Measurements from ENCODE around the gene CAPN12. TPM values are rescaled to one million over a fixed set of nuclear protein-coding genes. Genes with fewer than 3 reads are reported as not detected.
A peak's percentile ranks its signal among the peaks of the same experiment; 100 is the strongest.

The CAPN12 gene
- total RNA-seq, 2 donors from 2014 or later, result 5.2 to 5.7 TPM

DNA sequence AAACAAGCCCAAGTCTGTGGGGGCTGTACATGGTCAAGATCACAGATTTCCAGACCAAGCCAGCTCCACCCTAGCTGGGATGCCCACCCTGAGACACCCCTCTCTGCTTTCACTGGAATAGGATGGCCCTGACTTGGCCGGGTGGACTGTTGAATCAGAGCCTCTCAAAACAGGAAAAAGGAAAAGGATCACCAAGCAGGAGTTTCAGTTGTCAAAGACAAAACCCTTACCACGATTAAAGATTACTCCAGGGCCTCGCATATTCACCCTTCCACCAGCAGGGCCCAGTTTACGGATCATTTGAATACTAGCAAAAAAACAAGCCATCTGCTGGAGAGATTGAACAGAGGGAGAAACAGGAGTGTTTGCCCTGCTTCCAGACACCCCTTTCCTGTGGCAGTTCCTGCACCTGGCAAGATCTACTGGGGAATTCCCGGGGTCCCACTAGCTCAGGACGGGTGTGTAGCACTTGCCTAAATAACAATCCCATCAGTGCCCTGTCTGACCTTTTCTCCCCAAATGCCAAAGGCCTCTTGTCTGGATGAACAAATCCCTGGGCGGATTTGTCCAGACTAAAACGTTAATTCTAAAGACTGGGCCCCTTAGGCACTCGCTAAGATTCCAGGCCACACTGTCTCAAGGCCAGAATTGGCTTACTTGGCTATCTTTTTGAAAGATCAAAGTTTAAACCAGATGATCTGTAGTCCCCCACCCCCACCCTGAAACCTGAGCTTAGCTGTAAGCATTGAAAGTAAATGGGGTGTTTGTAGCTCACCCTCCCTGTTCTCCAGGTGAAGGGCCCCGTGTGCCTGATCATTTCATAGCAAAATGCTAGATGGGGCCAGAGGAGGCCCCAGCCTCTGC lies 58.4 kb downstream of the CAPN12 start:
- no peaks in the 10 kb centered on the region for H3K27me3 ChIP-seq
- H3K9me3 ChIP-seq, result no peaks in the 10 kb centered on the region
- H3K36me3 ChIP-seq, result no peaks in the 10 kb centered on the region
- no peak overlapping the region for H3K4me3 ChIP-seq
- intact Hi-C loops (cut with DNase I), result no loop called here
- peaks cover 33% of the 10 kb centered on the region for H3K4me1 ChIP-seq
- peak overlapping the region; percentile 89 for H3K27ac ChIP-seq
- no peak for DNase-seq
- peak overlapping the region; percentile 77 to 78 for H3K9ac ChIP-seq (ENCODE audit: low read depth in 2 of 2, low read length in 2 of 2)
- peak; percentile 31 for TF ChIP-seq CTCF (IDR thresholded peaks at IDR 0.05)

- Histone ChIP-seq H3K9ac (ENCODE audit: low read depth in 2 of 2, low read length in 2 of 2) (peak overlapping the region; percentile 77 to 78), H3K4me3 (no peak overlapping the region), H3K4me1 (peaks cover 33% of the 10 kb centered on the region), H3K27ac (peak overlapping the region; percentile 89), H3K9me3 (no peaks in the 10 kb centered on the region), H3K27me3 (no peaks in the 10 kb centered on the region), H3K36me3 (no peaks in the 10 kb centered on the region)
- no peak for TF ChIP-seq CTCF (IDR thresholded peaks at IDR 0.05)
- no peak for DNase-seq
- intact Hi-C loops (cut with DNase I), result loop anchor here (5.0 kb wide), 1 partner anchor 38 kb away; the partner anchor contains the start of gene ACTN4
These were observed 59.2 kb downstream of the CAPN12 start for GRCh38 chr19:38684862-38685665.

DNA sequence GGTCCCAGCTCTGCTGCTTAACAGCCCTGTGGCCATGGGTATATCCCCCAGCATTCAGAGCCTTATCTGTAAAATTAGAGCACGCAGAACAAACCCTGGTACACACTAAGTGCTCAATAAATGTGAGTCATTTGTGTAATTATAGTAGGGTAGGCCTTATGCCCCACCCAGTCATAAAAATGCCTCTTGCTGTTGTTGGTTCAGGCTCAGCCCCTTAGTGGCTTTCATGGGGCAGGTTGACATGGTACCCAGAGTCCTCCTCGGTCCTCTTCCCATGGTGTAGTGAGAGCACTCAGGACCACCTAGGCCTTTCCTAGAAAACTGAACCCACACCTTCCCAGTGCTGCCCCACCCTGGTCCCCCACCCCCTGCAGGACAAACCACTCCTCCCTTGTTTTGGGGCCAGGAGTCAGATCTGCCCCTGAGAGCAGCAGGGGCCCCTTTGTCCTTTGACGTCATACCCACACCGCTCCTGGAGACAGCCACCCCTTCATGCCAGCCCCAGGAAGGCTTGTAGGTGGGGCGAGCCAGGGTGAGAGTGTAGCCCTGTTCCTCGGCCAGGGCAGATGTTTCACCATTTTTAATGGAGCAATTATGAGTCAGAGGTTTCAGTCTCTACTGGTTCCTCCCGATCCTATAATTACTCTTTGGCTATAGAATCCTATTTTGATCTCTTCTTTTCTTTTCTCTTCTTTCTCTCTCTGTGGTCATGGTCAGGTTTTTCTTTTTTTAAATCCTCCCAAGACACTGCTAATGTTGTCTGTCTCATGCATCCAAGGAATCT lies 60.0 kb downstream of the CAPN12 start:
- Histone ChIP-seq H3K4me3 (no peak overlapping the region), H3K9me3 (no peaks in the 10 kb centered on the region), H3K4me1 (peaks cover 33% of the 10 kb centered on the region), H3K27me3 (no peaks in the 10 kb centered on the region), H3K27ac (peak overlapping the region; percentile 89), H3K36me3 (no peaks in the 10 kb centered on the region), H3K9ac (ENCODE audit: low read depth in 2 of 2, low read length in 2 of 2) (peak overlapping the region; percentile 77 to 86)
- peak; percentile 89 for DNase-seq
- TF ChIP-seq CTCF (IDR thresholded peaks at IDR 0.05), result no peak
- intact Hi-C loops (cut with DNase I), result loop anchor here (5.0 kb wide), 1 partner anchor 37 kb away; the partner anchor contains the start of gene ACTN4

DNA sequence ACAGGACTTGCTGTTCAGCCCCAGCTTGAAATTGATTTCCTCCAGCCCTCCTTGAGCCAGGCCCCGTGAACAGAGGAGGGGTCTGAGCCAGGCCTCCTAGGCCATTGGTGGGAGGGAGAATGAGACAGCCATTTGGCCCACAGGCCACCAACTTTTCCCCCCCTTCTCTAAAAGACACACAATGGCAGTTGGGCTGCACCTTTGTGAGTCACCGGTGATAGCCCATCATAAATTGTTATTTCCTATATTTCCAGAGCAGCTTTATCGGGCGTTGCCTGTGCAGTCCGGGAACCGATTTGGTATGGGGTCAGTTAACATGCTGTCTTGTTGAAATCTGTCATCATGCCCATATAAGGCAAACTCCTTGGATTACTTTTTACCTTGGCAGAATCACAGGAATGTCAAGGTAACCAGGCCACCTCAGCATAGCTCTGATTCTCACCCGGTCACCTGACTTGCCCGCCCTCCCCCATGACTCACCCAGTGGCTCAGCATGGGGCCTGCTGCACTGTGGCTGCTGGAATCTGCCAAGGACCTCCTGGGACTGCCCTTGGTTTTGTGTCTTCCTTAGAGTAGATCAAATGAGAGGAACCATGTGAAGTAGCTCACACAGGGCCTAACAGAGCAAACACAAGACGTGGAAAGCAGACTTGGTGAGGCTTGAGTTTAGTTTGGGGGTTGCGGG lies 60.7 kb downstream of the CAPN12 start:
- H3K9ac ChIP-seq (ENCODE audit: low read depth in 2 of 2, low read length in 2 of 2), result peak overlapping the region; percentile 77 to 86
- DNase-seq, result peak; percentile 92
- no peaks in the 10 kb centered on the region for H3K9me3 ChIP-seq
- peak overlapping the region; percentile 89 for H3K27ac ChIP-seq
- H3K27me3 ChIP-seq, result no peaks in the 10 kb centered on the region
- intact Hi-C loops (cut with DNase I), result loop anchor here (5.0 kb wide), 1 partner anchor 36 kb away; the partner anchor contains the start of gene ACTN4
- peaks cover 33% of the 10 kb centered on the region for H3K4me1 ChIP-seq
- H3K4me3 ChIP-seq, result no peak overlapping the region
- H3K36me3 ChIP-seq, result no peaks in the 10 kb centered on the region
- TF ChIP-seq CTCF (IDR thresholded peaks at IDR 0.05), result no peak
